GM20000 (cell line): ENCODE measurements around the gene DNAJC12.
A peak's percentile ranks its signal among the peaks of the same experiment; 100 is the strongest.

ENCODE experiments used
- DNase-seq: peaks from one replicate; pipeline ENCODE4 v3.0.0; 2012; ENCODE audit warnings: low spot score
- CTCF ChIP-seq: IDR thresholded peaks from 2 replicates; pipeline ENCODE4 v1.5.1; 2012; ENCODE audit warnings: mild to moderate bottlenecking, control low read depth; ENCODE audit errors: extremely low read depth, missing control alignments

The DNAJC12 gene

GRCh38 chr10:67812007-67812406, 26.0 kb downstream of the DNAJC12 start:
- no peak for TF ChIP-seq CTCF
- DNase-seq: no peak

- DNase-seq: no peak
- no peak for TF ChIP-seq CTCF
Observed at GRCh38 chr10:67809107-67809506, 28.9 kb downstream of the DNAJC12 start.

- DNase-seq: no peak
- TF ChIP-seq CTCF: no peak
Observed at GRCh38 chr10:67808704-67809103, 29.3 kb downstream of the DNAJC12 start.

GRCh38 chr10:67807855-67808456, 30.0 kb downstream of the DNAJC12 start:
- no peak for TF ChIP-seq CTCF
- no peak for DNase-seq

GRCh38 chr10:67804395-67804678, 33.7 kb downstream of the DNAJC12 start:
- no peak for TF ChIP-seq CTCF
- DNase-seq: no peak

GRCh38 chr10:67803588-67804394, 34.2 kb downstream of the DNAJC12 start:
- DNase-seq: peak; percentile 48
- TF ChIP-seq CTCF: no peak

GRCh38 chr10:67802767-67803538, 35.0 kb downstream of the DNAJC12 start:
- no peak for TF ChIP-seq CTCF
- DNase-seq: no peak
